OCI-M2 (cell line): ENCODE data around the gene PDZRN4.
"Not testable (repeated sequence)": the region's sequence is repeated elsewhere in the genome, so short reads cannot be mapped to it uniquely, and the experiment has no call there.

ENCODE experiments used
- DNase-seq: peaks from one replicate; lab custom pipeline; 2025; ENCODE audit not compliant: unreplicated experiment; lab: John Stamatoyannopoulos, UW

The PDZRN4 gene

DNA sequence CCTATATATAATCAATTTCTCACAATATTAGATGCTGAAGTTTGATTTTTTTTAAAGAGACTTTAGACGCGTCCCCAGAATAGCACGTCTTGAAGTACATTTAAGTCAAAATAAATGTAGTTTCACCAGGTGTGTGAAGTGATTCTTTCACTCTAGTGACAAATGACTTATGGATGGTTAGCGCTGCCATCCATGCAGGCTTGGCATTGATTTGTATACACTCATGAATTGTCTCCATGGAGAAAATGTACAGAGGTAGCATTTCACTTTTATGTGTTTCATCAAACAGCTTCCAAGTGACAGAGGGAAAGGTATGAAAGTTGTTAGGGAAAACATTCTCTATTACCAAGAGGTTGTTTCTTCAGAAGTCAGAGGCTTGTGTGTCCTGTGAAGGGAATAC, 360.8 kb downstream of the PDZRN4 start:
- DNase-seq, result no peak

DNA sequence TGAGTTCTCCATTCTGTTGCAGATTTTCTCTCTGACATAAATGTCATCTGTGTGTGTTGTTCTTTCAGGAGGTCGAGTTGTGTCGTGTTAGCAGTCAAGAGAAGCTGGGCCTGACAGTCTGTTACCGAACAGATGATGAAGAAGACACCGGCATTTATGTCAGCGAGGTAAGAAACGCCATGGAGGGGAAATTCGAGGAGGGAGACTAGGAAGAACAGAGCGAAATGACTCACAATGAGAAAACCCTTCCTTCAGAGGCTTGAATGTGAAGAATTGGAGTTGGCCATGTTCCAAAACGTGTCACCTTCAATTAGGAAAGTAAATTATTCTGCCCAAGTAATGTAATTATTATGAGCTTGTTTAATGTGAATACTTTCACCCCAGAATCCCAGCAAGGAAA, 364.5 kb downstream of the PDZRN4 start:
- DNase-seq, result no peak

DNA sequence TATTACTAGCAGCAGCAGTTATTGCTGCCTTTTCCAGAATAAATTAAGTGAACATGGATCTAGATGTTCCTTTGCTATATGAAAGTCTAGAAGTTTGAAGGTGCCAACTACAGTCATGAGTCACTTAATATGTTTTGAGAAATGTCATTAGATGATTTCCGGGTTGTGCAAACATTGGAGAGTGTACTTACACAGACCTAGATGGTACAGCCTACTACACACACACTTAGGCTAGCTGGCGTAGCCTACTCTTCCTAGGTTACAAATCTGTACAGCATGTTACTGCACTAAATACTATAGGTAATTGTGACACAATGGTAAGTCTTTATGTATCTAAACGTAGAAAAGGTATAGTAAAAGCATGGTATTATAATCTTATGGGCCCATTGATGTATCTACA, 368.1 kb downstream of the PDZRN4 start:
- DNase-seq, result no peak

DNA sequence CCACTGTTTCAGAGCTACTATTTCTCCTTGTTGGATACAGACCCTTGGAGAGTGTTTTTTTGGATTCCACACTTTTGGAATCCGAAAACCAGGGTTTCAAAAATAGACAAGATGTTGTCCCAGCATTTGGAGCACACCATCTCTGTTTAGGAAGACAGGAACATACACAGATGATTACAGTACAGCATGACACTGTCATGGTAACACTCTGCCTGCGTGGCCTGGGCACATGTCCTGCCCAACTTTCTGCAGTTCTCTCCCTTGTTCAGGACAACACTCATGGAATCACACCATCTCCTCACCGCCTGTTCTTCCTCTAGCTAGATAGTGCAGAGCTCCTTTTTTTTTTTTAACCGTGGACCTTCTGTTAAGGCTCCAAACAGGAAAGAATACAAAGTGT, 369.2 kb downstream of the PDZRN4 start:
- no peak for DNase-seq

DNA sequence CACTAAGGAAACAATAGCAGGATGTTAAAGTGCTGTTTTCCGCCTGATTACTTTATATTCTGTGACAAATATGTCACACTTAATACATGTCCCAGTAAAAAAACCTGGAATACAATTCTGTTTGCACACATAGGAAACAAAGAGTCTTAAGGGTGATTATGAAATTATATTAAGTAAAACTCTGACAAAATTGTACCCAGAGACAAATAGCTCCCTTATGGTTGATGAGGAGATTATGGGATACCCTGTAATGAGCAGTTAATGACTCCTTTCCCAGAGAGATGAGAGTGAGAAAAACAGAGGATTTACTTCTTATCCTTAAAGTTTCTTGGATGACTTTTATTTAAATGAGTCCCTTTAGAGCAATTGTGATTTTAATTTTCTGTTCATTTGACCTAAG, 370.6 kb downstream of the PDZRN4 start:
- no peak for DNase-seq

DNA sequence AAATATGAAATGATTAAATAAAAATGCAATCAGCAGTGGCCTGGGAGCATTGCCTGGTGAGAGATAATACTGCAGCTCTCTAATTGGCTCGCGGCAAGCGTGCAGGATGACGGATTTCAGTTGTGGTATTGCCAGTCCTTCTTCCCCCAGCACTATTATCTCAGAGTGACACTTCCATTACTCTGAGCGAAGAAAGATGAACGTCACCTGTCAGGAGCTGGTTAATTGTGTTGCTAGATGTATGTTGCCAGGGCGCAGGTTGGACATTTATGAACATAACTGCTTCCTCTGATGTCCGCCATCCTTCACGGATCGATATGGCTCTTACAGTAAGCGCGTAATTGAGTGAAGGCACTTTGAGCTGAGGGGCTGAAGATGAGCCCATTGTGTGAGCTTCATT, 374.9 kb downstream of the PDZRN4 start:
- DNase-seq, result no peak

DNA sequence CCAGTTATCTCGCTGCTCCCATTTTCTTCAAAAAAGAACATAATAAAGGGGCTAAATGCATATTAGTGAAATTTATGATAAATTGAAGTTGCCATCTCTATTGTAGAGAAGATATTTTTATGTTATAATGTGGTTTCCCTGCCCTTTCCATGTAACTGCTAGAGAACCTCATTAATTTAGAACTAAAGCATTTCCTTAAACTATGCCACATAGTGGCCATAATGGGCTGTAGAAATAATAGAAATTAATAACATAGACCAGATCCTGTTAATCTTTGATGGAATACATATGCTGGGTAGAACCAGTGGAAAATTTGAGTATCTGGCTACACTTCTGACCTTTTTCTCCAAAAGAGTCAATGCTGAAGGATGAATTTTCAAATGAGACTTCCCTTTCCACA, 376.7 kb downstream of the PDZRN4 start:
- DNase-seq, result no peak

DNA sequence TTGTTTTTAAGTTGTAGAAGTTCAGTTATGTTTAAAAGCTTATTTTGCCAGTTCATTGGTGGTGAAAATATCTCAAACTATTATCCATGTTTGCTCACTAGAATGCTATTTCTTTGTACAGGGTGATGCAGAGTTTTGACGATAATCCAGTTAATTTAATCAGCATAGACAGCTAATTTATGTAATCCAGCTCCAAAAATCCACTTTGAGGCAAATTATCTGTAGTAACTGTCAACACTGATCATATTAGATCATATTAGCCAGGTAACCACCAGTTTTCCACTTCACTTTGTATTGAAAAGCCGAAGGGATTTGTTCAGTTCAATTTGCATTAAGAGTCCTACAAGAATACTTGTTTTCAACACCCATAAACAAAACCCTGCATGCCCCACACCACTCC, 378.6 kb downstream of the PDZRN4 start:
- no peak for DNase-seq

DNA sequence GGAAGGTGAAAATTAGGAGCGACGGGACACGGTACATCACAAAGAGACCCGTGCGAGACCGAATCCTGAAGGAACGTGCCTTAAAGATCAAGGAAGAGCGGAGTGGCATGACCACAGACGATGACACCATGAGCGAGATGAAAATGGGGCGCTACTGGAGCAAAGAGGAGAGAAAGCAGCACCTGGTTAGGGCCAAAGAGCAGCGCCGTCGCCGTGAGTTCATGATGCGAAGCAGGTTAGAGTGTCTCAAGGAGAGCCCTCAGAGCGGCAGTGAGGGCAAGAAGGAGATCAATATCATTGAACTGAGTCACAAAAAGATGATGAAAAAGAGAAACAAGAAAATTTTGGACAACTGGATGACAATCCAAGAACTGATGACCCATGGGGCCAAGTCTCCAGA, 385.3 kb downstream of the PDZRN4 start:
- DNase-seq, result no peak

DNA sequence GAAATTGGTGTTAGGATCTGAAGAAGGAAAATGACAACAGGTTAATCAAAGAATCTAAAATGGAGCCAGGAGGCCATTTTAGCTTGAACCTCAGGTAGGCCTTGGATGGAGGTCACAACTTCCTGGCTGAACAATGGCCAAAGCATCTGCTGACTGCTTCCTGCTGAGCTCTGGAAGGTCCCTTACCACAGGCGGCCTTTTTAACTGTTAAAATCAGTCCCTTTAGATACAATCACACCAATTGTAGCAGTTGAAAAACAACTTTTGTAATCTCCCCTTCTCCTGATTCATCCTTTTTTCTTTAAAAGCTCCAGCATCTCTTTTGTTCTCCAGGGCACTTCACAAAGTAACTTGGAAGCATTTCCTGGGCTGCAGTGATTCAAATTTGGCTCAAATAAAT, 388.8 kb downstream of the PDZRN4 start:
- no peak for DNase-seq

DNA sequence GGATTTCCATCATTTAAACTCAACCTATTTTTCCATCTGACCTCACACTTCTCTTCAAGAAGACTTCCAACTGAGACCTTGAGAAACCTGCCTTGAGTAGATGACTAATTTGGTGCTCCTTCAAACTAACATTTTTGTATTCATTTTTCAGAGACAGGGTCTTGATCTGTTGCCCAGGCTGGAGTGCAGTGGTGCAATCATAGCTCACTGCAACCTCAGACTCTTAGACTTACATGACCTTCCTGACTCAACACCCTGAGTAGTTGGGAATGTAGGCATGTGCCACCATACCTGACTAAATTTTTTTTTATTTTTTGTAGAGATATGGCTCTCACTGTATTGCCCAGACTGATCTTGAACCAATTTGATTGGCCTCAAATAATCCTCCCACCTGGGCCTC, 389.9 kb downstream of the PDZRN4 start:
- DNase-seq, result no peak

DNA sequence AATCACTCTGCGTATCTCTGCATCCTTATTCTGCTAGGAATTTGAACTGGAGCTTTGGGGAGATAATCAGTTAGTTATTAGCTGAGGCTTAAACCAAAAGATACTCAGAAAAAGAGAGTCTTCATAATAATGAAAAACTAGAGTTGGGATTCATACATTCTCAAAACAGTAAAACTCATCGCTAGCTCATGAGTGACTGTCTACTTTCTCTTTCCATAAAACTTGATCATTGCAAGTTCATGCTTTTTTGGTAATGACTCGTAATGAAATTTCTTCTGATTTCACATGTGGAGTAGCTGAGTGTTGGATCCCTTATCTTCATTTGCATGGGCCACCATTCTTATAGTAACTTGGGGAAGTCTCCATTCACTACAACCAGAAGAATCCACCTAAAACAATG, 397.7 kb downstream of the PDZRN4 start:
- no peak for DNase-seq

DNA sequence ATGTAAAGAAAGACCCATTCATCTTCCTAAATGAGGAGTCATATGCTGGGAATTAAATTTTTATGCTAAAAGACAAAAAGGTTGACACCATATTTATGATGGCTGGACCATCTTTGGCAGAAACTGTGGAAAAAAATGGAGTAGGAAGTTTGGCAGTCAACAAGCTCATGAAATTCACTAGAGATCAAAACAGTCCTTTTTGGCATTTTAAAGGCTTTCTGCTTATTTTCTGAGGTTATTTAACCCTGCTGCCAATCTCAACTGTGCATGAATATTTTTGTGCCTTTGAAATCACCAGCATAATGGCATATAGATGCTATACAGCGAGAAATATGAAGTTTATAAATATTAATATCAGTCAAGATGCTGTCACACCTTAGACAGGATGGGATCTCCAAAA, 399.5 kb downstream of the PDZRN4 start:
- no peak for DNase-seq

DNA sequence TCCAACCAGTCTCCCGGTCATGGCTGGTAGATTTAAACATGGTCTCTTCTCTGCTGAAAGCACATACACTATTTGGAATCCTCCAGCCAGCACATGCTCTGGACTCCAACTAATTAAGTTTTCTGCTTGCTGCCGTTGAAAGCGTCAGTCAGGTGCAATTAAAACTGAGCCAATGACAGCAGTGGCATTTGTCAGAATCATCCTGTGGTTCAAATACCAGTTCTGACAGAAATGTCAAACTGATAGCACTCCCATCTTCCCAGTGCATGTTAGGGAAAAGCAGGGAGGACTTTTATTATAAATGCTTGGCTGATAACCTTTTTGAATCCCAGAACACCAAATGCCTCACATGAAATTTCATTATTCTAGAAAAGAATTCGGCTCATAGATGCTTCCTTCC, 401.8 kb downstream of the PDZRN4 start:
- DNase-seq, result no peak

DNA sequence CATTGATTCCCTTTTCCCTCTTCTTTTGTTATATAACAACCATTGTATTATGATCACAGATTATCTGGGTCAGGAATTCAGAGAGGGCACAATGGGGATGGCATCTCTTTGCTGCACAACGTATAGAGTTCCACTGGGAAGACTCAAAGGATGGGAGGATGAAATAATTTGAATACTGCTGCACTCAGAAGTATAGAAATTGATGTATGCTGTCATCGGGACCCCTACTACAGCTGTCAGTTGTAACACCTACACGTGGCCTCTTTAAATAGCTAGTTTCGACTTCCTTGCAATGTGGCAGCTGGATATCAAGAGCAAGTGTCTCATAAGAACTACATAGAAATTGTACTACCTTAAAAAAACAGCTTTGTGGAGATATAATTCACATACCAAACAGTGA, 408.1 kb downstream of the PDZRN4 start:
- DNase-seq, result no peak

DNA sequence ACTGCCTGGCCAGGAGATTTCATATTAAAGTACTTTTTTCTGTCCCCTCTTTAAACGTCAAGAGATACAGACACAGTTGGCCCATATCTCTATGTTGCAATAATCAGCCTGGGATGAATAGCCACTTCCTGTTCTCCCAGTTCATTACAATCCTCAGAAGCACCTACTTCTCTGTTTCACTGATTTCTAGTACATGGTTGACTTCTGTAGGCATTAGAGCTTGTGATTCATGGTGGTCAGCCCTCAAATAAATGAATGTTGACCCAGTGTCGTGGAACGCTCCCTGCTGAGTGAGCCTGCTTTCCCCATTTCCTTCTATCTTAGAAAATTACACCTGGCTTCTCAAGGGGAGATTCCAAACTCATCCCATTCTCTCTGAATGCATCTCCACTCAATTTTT, 416.7 kb downstream of the PDZRN4 start:
- DNase-seq, result no peak

DNA sequence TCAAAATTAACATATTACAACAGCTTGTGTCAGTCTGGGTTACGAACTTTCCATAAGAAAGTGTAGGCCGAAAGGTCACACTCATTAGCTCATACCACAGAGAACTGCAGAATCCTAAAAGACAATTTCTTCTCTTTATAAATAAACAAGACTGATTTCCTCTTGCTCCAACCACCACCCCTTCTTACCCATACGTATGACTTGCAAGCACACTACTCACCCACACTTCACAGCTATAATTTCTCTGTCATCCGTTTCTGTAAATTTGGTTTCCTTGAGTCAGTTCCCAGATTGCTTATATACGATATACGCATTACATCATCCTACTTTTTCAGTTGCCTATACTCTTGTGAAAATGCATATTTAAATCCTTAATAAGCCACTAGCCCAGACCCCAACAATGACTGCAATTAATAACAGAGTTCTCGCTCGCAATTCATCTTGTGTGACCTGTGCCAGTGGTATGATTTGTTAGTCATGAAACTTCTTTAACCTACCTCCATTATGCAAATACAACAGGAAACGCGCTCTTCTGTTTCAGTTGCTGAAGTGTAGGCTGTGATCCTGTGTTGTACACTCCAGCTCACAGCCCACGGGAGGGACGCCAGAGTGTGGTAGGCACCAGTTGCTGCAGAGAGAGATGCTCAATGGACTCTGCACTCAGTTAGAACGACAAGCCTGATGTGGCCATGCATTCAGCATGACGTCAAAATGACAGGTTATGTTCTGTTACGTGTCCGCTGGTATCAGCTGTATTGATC, 417.6 kb downstream of the PDZRN4 start:
- no peak for DNase-seq

DNA sequence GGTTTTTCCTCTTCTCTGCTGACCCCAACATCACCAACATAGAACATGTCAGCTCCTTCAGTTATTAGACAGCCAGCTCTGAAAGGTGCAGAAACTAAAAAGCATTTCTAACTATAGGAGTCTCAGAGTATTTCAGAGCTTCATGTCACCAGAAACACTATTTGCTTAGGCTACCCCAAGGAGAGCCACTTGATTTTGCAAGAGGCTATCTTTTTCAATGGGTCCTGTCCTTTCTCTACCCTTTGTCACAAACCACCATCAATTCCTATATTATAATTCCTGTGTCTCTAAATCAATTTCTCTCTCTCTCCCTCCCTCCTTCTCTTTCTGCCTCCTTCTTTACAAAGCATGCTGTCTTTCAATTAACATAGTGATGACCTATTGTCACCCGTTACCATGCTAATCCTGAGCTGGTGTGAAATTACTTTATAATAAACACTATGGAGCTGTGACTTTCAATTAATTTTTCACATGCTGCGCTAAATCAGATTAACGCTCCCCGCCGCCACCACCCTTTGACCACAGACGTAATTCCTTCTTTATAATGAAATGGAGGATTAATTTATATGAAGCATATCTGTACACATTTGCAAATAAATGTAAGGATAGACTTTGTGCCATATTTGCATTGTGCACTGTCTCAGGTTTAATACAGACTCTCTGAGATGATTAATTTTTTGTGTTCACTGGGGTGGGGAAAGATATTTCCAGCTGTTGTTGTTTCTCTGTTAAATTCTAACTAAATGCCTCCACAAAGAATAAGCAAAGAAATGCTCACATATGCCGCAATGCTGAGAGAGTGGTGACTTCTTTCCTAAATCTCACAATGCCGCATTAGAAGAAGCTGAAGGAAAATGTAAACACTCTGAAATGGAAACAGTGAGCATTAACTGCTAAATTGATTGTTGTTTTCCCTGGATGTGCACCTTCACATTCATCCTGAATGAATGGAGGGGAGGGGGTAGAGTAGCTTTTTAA, 418.6 kb downstream of the PDZRN4 start:
- no peak for DNase-seq

DNA sequence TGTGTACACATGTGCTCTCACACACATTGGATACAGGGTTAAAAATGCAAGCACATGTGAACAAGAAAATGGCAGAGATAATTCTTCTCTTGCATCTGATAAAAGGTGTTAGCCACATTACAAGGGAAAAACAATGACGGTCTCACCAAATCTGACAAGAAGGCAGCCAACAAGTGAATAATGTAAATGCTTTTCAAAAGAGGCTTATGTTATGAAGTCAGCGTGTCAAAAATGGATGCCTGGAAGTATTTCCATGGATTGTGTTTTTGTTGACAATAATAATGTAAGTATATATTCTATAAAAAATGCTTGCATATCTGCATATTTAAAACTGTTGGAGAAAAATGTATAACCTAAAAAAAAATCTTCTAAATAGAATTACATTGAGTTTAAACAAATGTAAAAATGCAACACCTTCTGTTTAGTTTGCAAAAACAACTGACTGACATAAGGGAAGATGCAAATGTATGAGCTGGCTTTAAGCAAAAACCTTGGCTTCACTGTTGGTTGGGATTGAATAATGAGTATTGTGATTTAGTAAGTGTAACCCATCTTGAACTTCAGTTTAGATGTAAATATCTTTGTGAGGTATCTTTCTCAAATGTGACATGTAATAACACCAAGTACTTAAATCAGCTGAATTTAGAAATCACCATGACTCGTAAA, 424.9 kb downstream of the PDZRN4 start:
- no peak for DNase-seq

DNA sequence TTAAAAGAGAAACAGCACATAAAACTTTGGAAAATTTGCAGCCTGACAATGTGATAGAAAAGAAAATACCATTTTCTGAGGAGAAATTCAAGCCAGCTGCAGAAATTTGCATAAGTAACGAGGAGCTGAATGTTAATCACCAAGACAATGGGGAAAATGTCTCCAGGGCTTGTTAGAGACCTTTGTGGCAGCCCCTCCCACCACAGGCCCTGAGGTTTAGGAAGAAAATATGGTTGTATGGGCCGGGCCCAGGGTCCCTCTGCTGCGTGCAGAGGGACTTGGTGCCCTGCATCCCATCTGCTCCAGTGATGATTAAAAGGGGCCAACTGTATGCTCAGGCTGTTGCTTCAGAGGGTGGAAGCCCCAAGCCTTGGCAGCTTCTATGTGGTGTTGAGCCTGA, 427.1 kb downstream of the PDZRN4 start:
- not testable (repeated sequence) for DNase-seq

DNA sequence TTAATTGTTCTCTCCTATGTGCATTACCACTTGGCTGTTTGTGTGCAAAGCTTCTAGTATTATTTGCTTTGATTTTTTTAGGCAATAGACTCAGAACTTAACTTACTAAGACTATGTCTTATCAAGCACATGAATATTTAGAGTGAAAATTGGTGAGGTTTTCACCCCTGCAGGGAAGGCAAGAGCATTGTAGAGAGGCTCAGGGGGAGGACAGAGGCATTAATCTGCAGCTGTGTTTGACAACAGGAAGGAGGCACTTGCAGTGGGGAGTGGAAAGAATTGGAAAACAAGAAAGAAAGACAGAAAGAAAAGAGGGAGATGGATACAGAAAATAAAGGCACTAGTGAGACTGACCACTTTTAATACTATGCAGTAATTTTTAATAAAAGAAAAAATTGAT, 431.6 kb downstream of the PDZRN4 start:
- DNase-seq, result no peak

DNA sequence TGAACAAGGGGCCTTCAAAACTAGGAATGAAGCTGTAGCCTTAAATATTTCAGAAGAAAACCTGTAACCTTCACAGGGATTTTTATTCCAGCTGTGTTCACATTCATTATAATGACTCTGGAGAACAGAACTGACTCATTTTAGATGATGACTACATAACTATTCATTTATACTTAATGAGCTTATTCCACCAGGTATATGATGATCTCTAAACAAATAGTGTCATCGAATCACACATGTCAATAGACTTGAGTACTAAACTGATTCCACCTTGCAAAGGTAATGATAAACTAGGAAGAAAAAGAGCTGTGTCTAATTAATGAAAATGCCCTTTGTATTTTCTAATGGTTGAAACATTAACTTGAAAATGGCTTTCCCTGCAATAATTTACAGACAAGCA, 433.2 kb downstream of the PDZRN4 start:
- no peak for DNase-seq
